GM12878 (cell line): Measurements from ENCODE around the gene NCL. TPM values are rescaled to one million over a fixed set of nuclear protein-coding genes. Genes with fewer than 3 reads are reported as not detected.

Experiments
- ATAC-seq: fragments of 200-7000 bp; cut with Tn5 transposase; 3 replicates; pipeline ENCODE4 v1.9.1; 2020; ENCODE audit warnings: mild to moderate bottlenecking, moderate library complexity
- BruUV-seq: library from RNA; stranded (reverse); fragments of 400-500 nt; replicated peaks from 2 replicates; lab custom pipeline; 2021; lab: Mats Ljungman, UMichigan
- CTCF ChIA-PET: fragments of 300-600 bp; sonication (Branson Sonifier 250); formaldehyde crosslinking; extraction: SDS; loops from one replicate; lab custom pipeline; 2021; ENCODE audit warnings: inconsistent platforms; lab: Yijun Ruan, JAX
- POLR2A ChIA-PET: fragments of 350-600 bp; formaldehyde crosslinking; extraction: SDS; loops from one replicate; lab custom pipeline; 2021; ENCODE audit warnings: inconsistent platforms; lab: Charles Lee
- RAD21 ChIA-PET: fragments of 300-600 bp; sonication (Branson Sonifier 250); formaldehyde crosslinking; loops from one replicate; lab custom pipeline; 2023; ENCODE audit warnings: antibody characterized with exemption; ENCODE audit not compliant: unreplicated experiment; lab: Charles Lee
- SMC1A ChIA-PET: fragments of 300-600 bp; sonication (Branson Sonifier 250); formaldehyde crosslinking; loops from one replicate; lab custom pipeline; 2023; ENCODE audit not compliant: unreplicated experiment, uncharacterized antibody; lab: Charles Lee
- DNase-seq: peaks from one replicate; pipeline ENCODE4 v3.0.0-alpha.2; 2011; ENCODE audit warnings: low read depth, low spot score
- FAIRE-seq: peaks from 3 replicates; lab custom pipeline; 2011; peaks lifted over from hg19 to GRCh38; lab: Jason Lieb, UNC
- H2AFZ ChIP-seq: 2 replicates; pipeline ENCODE4 v1.6.0; 2011; ENCODE audit warnings: low read depth, low read length, control low read depth; ENCODE audit not compliant: control insufficient read depth
- H3K27ac ChIP-seq: 2 replicates; pipeline ENCODE4 v1.5.1; 2011; ENCODE audit warnings: control low read depth; ENCODE audit not compliant: control insufficient read depth, insufficient read depth
- H3K27me3 ChIP-seq, 2 experiments: replicated peaks in 1 of 2; 2 replicates each; pipeline versions ENCODE4 v1.6.0 to v1.6.1; 2011; ENCODE audit warnings: low read length in 1 of 2; ENCODE audit not compliant: control insufficient read depth in 2 of 2, insufficient read depth in 2 of 2
- H3K36me3 ChIP-seq, 2 experiments: 2 replicates each; pipeline ENCODE4 v1.5.1; 2011; ENCODE audit warnings: low read length in 1 of 2; ENCODE audit not compliant: control insufficient read depth in 2 of 2, insufficient read depth in 2 of 2
- H3K4me1 ChIP-seq: 2 replicates; pipeline ENCODE4 v1.6.1; 2011; ENCODE audit warnings: mild to moderate bottlenecking, low read length, moderate library complexity, mixed read lengths; ENCODE audit not compliant: control insufficient read depth, insufficient read depth
- H3K4me2 ChIP-seq: 2 replicates; pipeline ENCODE4 v1.6.0; 2011; ENCODE audit warnings: control low read depth; ENCODE audit not compliant: control insufficient read depth, insufficient read depth
- H3K4me3 ChIP-seq: fragments of 200-600 bp; sonication (generic); 2 replicates; pipeline ENCODE4 v1.5.1; 2016
- H3K79me2 ChIP-seq: 2 replicates; pipeline ENCODE4 v1.6.0; 2011; ENCODE audit warnings: low read length; ENCODE audit not compliant: control insufficient read depth, insufficient read depth
- H3K9ac ChIP-seq: 2 replicates; pipeline ENCODE4 v1.8.0; 2011; ENCODE audit warnings: low read length, control low read depth, mixed read lengths; ENCODE audit not compliant: control insufficient read depth, insufficient read depth
- H3K9me3 ChIP-seq: replicated peaks from 3 replicates; pipeline ENCODE4 v1.5.1; 2011; ENCODE audit warnings: mild to moderate bottlenecking, low read length; ENCODE audit not compliant: control insufficient read depth, insufficient read depth
- H4K20me1 ChIP-seq: 2 replicates; pipeline ENCODE4 v1.6.0; 2011; ENCODE audit not compliant: control insufficient read depth, insufficient read depth
- LARP7 ChIP-seq: fragments of 450-650 bp; IDR thresholded peaks from 2 replicates; pipeline ENCODE4 v1.6.1; 2017; ENCODE audit warnings: mild to moderate bottlenecking
- RAD21 ChIP-seq: IDR thresholded peaks from 2 replicates; pipeline ENCODE4 v1.6.1; 2011; ENCODE audit warnings: mild to moderate bottlenecking, low read depth, low read length, moderate library complexity; ENCODE audit not compliant: insufficient read depth
- SMAD1 ChIP-seq: fragments of 450-650 bp; IDR thresholded peaks from 2 replicates; pipeline ENCODE4 v1.6.1; 2018; ENCODE audit warnings: mild to moderate bottlenecking, low read depth; ENCODE audit not compliant: partially characterized antibody
- WGBS: methylation state at CpG from one replicate; pipeline ENCODE4 v1.1.6; 2016; ENCODE audit warnings: low lambda C conversion rate; ENCODE audit not compliant: insufficient replicate concordance, insufficient coverage; ENCODE audit errors: missing lambda C conversion rate; 5-methylcytosine and 5-hydroxymethylcytosine counted together
- in situ Hi-C: fragments of 300-500 bp; cut with MboI; formaldehyde crosslinking; loops from 9 replicates; pipeline ENCODE4 v1.14.3; 2018; ENCODE audit warnings: mixed read lengths
- intact Hi-C: fragments of 100-400 bp; cut with micrococcal nuclease; formaldehyde crosslinking; loops from one replicate; pipeline ENCODE4 v1.14.2; 2022; ENCODE audit not compliant: unreplicated experiment
- polyA plus RNA-seq, 11 experiments: library from polyadenylated mRNA; depleted of rRNA in 4 of 11; unstranded in 6 of 11; stranded (reverse) in 5 of 11; fragments of >200 nt; fragmentation: Nextera tagmentation in 4 of 11; fragmentation: Illumina TruSeq in 1 of 11; extraction: Ambion mirVana in 4 of 11; extraction: Trizol in 1 of 11; gene quantifications; 1 replicate in 1 of 11; 2 replicates in 10 of 11; pipeline versions ENCODE4 v1.2.1 to v1.2.3, GENCODE V29; 2011 to 2016; ENCODE audit warnings: inconsistent platforms in 2 of 11, missing spikeins in 2 of 11, low read depth in 1 of 11
- total RNA-seq, 4 experiments: library from RNA; depleted of rRNA in 3 of 4; stranded (reverse); fragments of >200 nt in 3 of 4; fragmentation: Illumina TruSeq in 1 of 4; extraction: Trizol in 1 of 4; gene quantifications; 2 replicates each; pipeline versions ENCODE4 v1.2.1 to v1.2.3, GENCODE V29; 2013 to 2021
- TF ChIP-seq, protein P1 (sequence below): fragments of 450-650 bp; IDR thresholded peaks from 2 replicates; pipeline ENCODE4 v1.6.1; 2017; ENCODE audit warnings: mild to moderate bottlenecking
- TF ChIP-seq, protein P2 (sequence below): fragments of 450-650 bp; IDR thresholded peaks from 2 replicates; pipeline ENCODE4 v1.6.1; 2016; ENCODE audit warnings: mild to moderate bottlenecking
- TF ChIP-seq, protein P3 (sequence below): IDR thresholded peaks from 2 replicates; pipeline ENCODE4 v1.6.1; 2011; ENCODE audit warnings: low read depth, low read length, improper control_type of control experiment, borderline replicate concordance

NCL gene
- total and polyA plus RNA-seq, 10 of the 15 experiments (the other 5 are each of a cell fraction or from before 2014, with no cell fraction given): 123 to 1,207 (median 529) TPM

DNA sequence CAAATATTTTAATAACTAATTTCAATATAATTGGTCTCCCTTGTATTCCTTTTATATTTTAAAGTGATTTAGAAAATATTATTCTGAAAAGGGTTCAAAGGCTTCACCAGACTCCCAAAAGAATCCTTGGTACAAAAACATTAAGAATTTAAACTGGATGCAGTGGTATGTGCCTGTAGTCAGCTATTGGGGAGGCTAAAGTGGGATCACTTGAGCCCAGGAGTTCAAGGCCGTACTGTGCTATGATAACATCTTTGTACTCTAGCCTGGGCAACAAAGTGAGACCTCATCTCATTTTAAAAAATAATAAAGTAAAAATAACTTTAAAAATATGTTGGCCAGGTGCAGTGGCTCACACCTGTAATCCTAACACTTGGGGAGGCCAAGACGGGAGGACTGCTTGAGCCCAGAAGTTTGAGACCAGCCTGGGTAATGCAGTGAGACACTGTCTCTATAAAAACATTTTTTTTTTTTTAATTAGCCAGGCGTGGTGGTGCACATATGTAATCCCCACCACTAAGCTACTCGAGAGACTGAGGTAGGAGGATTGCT, 14.7 kb downstream of the NCL start:
- no peak for FAIRE-seq
- no peak for DNase-seq
- no peaks in the 10 kb centered on the region for H3K79me2 ChIP-seq
- POLR2A ChIA-PET: no interaction called here
- CTCF ChIA-PET: interaction anchor here (0.6 to 6.5 kb wide), 5 partner anchors 8 to 222 kb away, joined by 3 to 63 read pairs (median 3); no protein-coding TSS in a partner anchor
- TF ChIP-seq, protein P1, sequence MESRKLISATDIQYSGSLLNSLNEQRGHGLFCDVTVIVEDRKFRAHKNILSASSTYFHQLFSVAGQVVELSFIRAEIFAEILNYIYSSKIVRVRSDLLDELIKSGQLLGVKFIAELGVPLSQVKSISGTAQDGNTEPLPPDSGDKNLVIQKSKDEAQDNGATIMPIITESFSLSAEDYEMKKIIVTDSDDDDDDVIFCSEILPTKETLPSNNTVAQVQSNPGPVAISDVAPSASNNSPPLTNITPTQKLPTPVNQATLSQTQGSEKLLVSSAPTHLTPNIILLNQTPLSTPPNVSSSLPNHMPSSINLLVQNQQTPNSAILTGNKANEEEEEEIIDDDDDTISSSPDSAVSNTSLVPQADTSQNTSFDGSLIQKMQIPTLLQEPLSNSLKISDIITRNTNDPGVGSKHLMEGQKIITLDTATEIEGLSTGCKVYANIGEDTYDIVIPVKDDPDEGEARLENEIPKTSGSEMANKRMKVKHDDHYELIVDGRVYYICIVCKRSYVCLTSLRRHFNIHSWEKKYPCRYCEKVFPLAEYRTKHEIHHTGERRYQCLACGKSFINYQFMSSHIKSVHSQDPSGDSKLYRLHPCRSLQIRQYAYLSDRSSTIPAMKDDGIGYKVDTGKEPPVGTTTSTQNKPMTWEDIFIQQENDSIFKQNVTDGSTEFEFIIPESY: no peak
- SMC1A ChIA-PET: interaction anchor here (1.3 kb wide), 1 partner anchor 222 kb away, joined by 9 read pairs; no protein-coding TSS in a partner anchor
- H3K27me3 ChIP-seq: no peaks in the 10 kb centered on the region
- ATAC-seq: no peak
- no peak overlapping the region for H3K9ac ChIP-seq
- no peak overlapping the region for H3K27ac ChIP-seq
- no peak overlapping the region for H3K4me3 ChIP-seq
- intact Hi-C loops (no loop called here), in situ Hi-C loops (no loop called here)
- no peak overlapping the region for H3K4me2 ChIP-seq
- no peaks in the 10 kb centered on the region for H4K20me1 ChIP-seq
- RAD21 ChIA-PET: no interaction called here
- 48% methylated on average over 4 of the region's 4 CpGs for WGBS
- no peak overlapping the region for H2AFZ ChIP-seq
- no TSS peak for BruUV-seq
- peaks cover 16 to 21% of the 10 kb centered on the region in 2 experiments for H3K36me3 ChIP-seq
- no peaks in the 10 kb centered on the region for H3K4me1 ChIP-seq
- H3K9me3 ChIP-seq: no peaks in the 10 kb centered on the region

DNA sequence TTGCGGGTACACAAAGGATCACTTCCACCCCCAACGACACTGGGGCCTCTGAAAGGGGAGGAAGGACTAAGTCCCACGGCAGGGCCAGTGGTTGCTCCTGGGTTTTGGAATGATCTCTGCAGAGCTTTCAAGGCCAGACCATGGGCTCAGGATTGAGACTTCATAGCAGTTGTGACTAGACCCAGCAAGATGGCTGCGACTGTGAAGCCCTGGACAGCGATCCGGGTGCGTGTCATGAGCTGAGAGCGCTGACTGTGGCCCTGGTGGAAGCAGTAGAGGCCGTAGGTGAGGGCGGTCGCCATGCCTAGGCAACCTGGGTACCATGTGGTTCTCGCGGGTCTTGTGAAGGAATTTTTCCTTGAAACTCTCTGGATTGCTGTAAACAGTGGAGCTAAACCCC, 27.3 kb downstream of the NCL start:
- Histone ChIP-seq H2AFZ (no peak overlapping the region), H3K36me3 (no peaks in the 10 kb centered on the region)
- no TSS peak for BruUV-seq
- CTCF ChIA-PET: no interaction called here
- TF ChIP-seq LARP7 (no peak), RAD21 (no peak), SMAD1 (no peak)
- TF ChIP-seq, protein P2, sequence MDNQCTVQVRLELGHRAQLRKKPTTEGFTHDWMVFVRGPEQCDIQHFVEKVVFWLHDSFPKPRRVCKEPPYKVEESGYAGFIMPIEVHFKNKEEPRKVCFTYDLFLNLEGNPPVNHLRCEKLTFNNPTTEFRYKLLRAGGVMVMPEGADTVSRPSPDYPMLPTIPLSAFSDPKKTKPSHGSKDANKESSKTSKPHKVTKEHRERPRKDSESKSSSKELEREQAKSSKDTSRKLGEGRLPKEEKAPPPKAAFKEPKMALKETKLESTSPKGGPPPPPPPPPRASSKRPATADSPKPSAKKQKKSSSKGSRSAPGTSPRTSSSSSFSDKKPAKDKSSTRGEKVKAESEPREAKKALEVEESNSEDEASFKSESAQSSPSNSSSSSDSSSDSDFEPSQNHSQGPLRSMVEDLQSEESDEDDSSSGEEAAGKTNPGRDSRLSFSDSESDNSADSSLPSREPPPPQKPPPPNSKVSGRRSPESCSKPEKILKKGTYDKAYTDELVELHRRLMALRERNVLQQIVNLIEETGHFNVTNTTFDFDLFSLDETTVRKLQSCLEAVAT: no peak
- TF ChIP-seq, protein P3, sequence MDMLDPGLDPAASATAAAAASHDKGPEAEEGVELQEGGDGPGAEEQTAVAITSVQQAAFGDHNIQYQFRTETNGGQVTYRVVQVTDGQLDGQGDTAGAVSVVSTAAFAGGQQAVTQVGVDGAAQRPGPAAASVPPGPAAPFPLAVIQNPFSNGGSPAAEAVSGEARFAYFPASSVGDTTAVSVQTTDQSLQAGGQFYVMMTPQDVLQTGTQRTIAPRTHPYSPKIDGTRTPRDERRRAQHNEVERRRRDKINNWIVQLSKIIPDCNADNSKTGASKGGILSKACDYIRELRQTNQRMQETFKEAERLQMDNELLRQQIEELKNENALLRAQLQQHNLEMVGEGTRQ: no peak
- TF ChIP-seq, all 136 proteins: peak for 0
- no peak for FAIRE-seq
- ChIA-PET SMC1A (no interaction called here), POLR2A (no interaction called here), RAD21 (no interaction called here)
- H4K20me1 ChIP-seq: no peaks in the 10 kb centered on the region
- no peak for DNase-seq
- no peaks in the 10 kb centered on the region for H3K27me3 ChIP-seq
- H3K9me3 ChIP-seq: no peaks in the 10 kb centered on the region; the same call in 2 of the 3 replicates
- ATAC-seq: no peak
- in situ Hi-C loops: no loop called here
- no peak overlapping the region for H3K4me2 ChIP-seq
- no peak overlapping the region for H3K4me3 ChIP-seq
- 74% methylated on average over 13 of the region's 13 CpGs for WGBS
- no peaks in the 10 kb centered on the region for H3K4me1 ChIP-seq
- intact Hi-C loops: no loop called here
- no peaks in the 10 kb centered on the region for H3K79me2 ChIP-seq
- H3K27ac ChIP-seq: no peak overlapping the region
- H3K9ac ChIP-seq: no peak overlapping the region
